ENCODE measurements around the gene DNAJC4. TPM values are rescaled to one million over a fixed set of nuclear protein-coding genes. Genes with fewer than 3 reads are reported as not detected.

DNAJC4 gene
- total RNA-seq, 4 donors from 2014 or later: 13.8 to 30.0 (median 18.9) TPM

- H3K4me3 ChIP-seq: no peak overlapping the region
- in situ Hi-C loops (cut with MboI; ENCODE audit: low sequenced_read_pairs in 4 of 4) (no loop called here), intact Hi-C loops (cut with DNase I; ENCODE audit: low total_unique reads) (no loop called here)
- no peak for ATAC-seq
- H3K9me3 ChIP-seq: no peaks in the 10 kb centered on the region
- no peak for TF ChIP-seq POLR2A (IDR thresholded peaks at IDR 0.05)
- TF ChIP-seq CTCF (IDR thresholded peaks at IDR 0.05 in 4 of 5, conservative IDR thresholded peaks at IDR 0.05 in 1 of 5): no peak
- no peak overlapping the region for H3K27ac ChIP-seq
- DNase-seq: no peak
- H3K4me1 ChIP-seq: no peaks in the 10 kb centered on the region
- H3K27me3 ChIP-seq: no peaks in the 10 kb centered on the region
- peaks cover 0 to 41% of the 10 kb centered on the region in 2 donors for H3K36me3 ChIP-seq
These were observed 32.1 kb downstream of the DNAJC4 start for GRCh38 chr11:64262271-64263002.

- Histone ChIP-seq H3K9me3 (no peaks in the 10 kb centered on the region), H3K36me3 (peaks cover 0 to 37% of the 10 kb centered on the region in 2 donors), H3K27me3 (no peaks in the 10 kb centered on the region), H3K4me1 (peaks cover 7% of the 10 kb centered on the region in 2 donors), H3K4me3 (no peak overlapping the region), H3K27ac (no peak overlapping the region)
- DNase-seq (no peak), ATAC-seq (no peak)
- TF ChIP-seq POLR2A (IDR thresholded peaks at IDR 0.05): no peak
- TF ChIP-seq CTCF (IDR thresholded peaks at IDR 0.05 in 4 of 5, conservative IDR thresholded peaks at IDR 0.05 in 1 of 5): no peak
- intact Hi-C loops (cut with DNase I; ENCODE audit: low total_unique reads): no loop called here
- in situ Hi-C loops (cut with MboI; ENCODE audit: low sequenced_read_pairs in 4 of 4): no loop called here
These were observed 32.9 kb downstream of the DNAJC4 start for GRCh38 chr11:64263021-64263946.

GRCh38 chr11:64263947-64264317 lies 33.6 kb downstream of the DNAJC4 start:
- Histone ChIP-seq H3K36me3 (peaks cover 0 to 30% of the 10 kb centered on the region in 2 donors), H3K27ac (no peak overlapping the region), H3K4me3 (no peak overlapping the region), H3K9me3 (no peaks in the 10 kb centered on the region), H3K4me1 (peaks cover 14% of the 10 kb centered on the region in 2 donors), H3K27me3 (no peaks in the 10 kb centered on the region)
- DNase-seq (no peak), ATAC-seq (no peak)
- TF ChIP-seq POLR2A (IDR thresholded peaks at IDR 0.05) (no peak), CTCF (IDR thresholded peaks at IDR 0.05 in 4 of 5, conservative IDR thresholded peaks at IDR 0.05 in 1 of 5) (no peak)
- in situ Hi-C loops (cut with MboI; ENCODE audit: low sequenced_read_pairs in 4 of 4) (no loop called here), intact Hi-C loops (cut with DNase I; ENCODE audit: low total_unique reads) (no loop called here)

GRCh38 chr11:64264371-64264852 lies 34.1 kb downstream of the DNAJC4 start:
- intact Hi-C loops (cut with DNase I; ENCODE audit: low total_unique reads) (no loop called here), in situ Hi-C loops (cut with MboI; ENCODE audit: low sequenced_read_pairs in 4 of 4) (no loop called here)
- Histone ChIP-seq H3K36me3 (peaks cover 0 to 25% of the 10 kb centered on the region in 2 donors), H3K4me1 (peaks cover 14 to 16% of the 10 kb centered on the region in 2 donors), H3K9me3 (no peaks in the 10 kb centered on the region), H3K27me3 (no peaks in the 10 kb centered on the region), H3K4me3 (no peak overlapping the region), H3K27ac (no peak overlapping the region)
- no peak for TF ChIP-seq POLR2A (IDR thresholded peaks at IDR 0.05)
- TF ChIP-seq CTCF (IDR thresholded peaks at IDR 0.05 in 4 of 5, conservative IDR thresholded peaks at IDR 0.05 in 1 of 5): no peak
- no peak for DNase-seq
- ATAC-seq: no peak
